EH (cell line): ENCODE results near the gene UHRF2.
"Not testable (repeated sequence)": the region's sequence is repeated elsewhere in the genome, so short reads cannot be mapped to it uniquely, and the experiment has no call there.

Experiments used
- DNase-seq: peaks from one replicate; pipeline ENCODE4 v3.0.0-alpha.2; 2015; ENCODE audit warnings: low read depth

UHRF2 gene

GRCh38 chr9:6488395-6488794 is 75.4 kb downstream of the UHRF2 start:
- DNase-seq = no peak

- no peak for DNase-seq
Measured at GRCh38 chr9:6489099-6489498, 76.1 kb downstream of the UHRF2 start.

- DNase-seq = no peak
Measured at GRCh38 chr9:6490863-6491262, 77.9 kb downstream of the UHRF2 start.

- DNase-seq = no peak
Measured at GRCh38 chr9:6495466-6495865, 82.5 kb downstream of the UHRF2 start.

- DNase-seq = peak; percentile 48
Measured at GRCh38 chr9:6498982-6499381, 86.0 kb downstream of the UHRF2 start.

- no peak for DNase-seq
Measured at GRCh38 chr9:6501526-6502210, 88.7 kb downstream of the UHRF2 start.

GRCh38 chr9:6502399-6502798 is 89.4 kb downstream of the UHRF2 start:
- DNase-seq = peak; percentile 24

GRCh38 chr9:6506571-6506970 is 93.6 kb downstream of the UHRF2 start:
- peak; percentile 62 for DNase-seq

GRCh38 chr9:6512085-6512657 is 99.2 kb downstream of the UHRF2 start:
- peak; percentile 46 for DNase-seq

DNA sequence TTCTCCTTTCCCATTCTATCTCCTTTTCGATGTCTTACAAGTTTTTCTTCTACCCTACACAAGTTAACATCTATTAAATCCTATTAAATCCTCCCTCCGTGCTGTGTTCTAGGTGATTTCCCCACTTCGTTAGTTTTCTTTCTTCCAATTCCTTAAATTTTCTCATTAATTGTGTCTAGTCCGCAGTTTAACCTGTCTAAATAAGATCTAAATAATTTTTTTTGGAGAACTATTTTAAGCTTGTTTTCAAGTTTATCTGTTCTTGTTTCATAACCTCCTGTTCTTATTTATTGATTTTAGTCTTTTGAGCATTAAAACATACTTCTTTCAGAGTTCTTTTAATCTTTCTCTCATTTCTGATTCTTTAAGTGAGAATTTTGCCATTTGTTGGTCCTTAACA is 109.3 kb downstream of the UHRF2 start:
- no peak for DNase-seq

- peak; percentile 78 for DNase-seq
Measured at GRCh38 chr9:6525326-6526045, 112.5 kb downstream of the UHRF2 start.

GRCh38 chr9:6535594-6535993 is 122.6 kb downstream of the UHRF2 start:
- DNase-seq = no peak

GRCh38 chr9:6538666-6539071 is 125.7 kb downstream of the UHRF2 start:
- peak; percentile 20 for DNase-seq

- DNase-seq = not testable (repeated sequence)
Measured at GRCh38 chr9:6542617-6543016, 129.6 kb downstream of the UHRF2 start.

- no peak for DNase-seq
Measured at GRCh38 chr9:6543204-6543603, 130.2 kb downstream of the UHRF2 start.

GRCh38 chr9:6545017-6545691 is 132.2 kb downstream of the UHRF2 start:
- no peak for DNase-seq

DNA sequence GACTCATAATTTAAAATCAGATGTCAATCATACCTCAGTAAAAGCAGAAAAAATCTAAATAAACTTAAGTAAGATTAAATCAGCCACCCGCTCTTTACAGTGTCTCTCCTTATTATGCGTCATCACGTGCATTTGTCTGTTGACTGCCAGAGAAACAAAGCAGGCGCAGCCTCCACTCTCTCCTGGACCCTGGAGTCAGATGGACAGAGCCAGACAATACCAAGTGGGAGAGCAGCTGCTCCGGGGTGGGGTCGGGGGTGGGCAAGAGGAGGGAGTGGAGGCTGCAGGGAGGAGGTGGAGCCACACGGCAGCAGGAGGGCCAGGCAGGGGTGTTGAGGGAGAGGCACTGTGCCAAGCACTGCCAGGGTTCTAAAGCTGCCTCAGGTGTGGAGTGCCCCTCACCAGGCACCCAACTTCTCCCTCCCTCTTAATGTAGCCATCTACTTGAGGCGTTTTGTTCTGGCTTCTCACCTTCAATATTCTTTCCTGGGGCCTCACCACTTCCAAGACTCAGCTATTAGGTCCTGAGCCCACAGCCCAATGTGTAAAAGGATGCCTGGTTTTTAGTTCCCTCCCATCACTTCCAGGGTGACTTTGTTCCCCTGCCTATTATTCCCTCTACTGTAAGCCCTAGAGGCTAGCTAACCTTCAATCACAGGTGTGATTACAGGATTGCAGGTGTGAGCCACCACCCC is 136.3 kb downstream of the UHRF2 start:
- no peak for DNase-seq

GRCh38 chr9:6551136-6551535 is 138.1 kb downstream of the UHRF2 start:
- no peak for DNase-seq

DNA sequence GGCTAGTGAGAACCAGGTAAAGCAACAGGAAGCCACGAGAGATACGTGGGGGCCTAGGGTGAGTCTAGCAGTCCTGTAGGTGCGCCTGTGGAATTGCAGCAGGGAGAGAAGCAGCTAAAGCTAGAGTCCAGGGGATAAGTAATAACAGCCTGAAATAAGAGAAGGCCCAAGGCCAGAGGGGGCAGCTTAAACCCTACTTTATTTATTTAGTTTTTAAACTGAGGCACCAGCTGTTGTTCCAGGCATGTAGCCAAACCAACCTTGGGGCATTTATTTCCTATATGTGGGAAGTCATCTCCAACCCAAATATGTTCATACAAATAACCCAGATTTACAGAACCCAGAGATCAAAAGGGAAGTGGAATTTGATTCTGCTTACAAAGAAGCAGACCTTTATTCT is 139.0 kb downstream of the UHRF2 start:
- peak; percentile 68 for DNase-seq

- DNase-seq = peak; percentile 59
Measured at GRCh38 chr9:6552498-6553121, 139.6 kb downstream of the UHRF2 start.

GRCh38 chr9:6553866-6554265 is 140.9 kb downstream of the UHRF2 start:
- DNase-seq = no peak
